Subcutaneous preadipocyte (primary cell): ENCODE measurements around the gene TP53TG5. TPM values are rescaled to one million over a fixed set of nuclear protein-coding genes. Genes with fewer than 3 reads are reported as not detected.

Experiments used
- small RNA-seq: library from RNA; depleted of rRNA; stranded (forward); fragments of <200 nt; gene quantifications from one replicate; pipeline ENCODE3, GENCODE V24; 2012
- total RNA-seq: library from RNA; depleted of rRNA; stranded (reverse); fragments of >200 nt; gene quantifications from 2 replicates; pipeline ENCODE4 v1.2.3, GENCODE V29; 2012

The TP53TG5 gene
- not detected in 2 replicates for total RNA-seq

GRCh38 chr20:45378191-45378590, at the start of gene TP53TG5:
TSS of gene TP53TG5 (minus strand) at chr20:45378325. CDS start at chr20:45378236, 89 bp downstream.

GRCh38 chr20:45415822-45416637, 37.9 kb upstream of the TP53TG5 start, which contains the start of gene PIGT:
TSS of gene PIGT (plus strand) at chr20:45416141. CDS start at chr20:45416157, 16 bp downstream.

GRCh38 chr20:45407783-45408645, 29.9 kb upstream of the TP53TG5 start, which contains the start of gene DBNDD2:
TSS of gene DBNDD2 (plus strand) at chr20:45408289. CDS start at chr20:45408468, 179 bp downstream.

GRCh38 chr20:45362804-45363610, 15.1 kb downstream of the TP53TG5 start, which contains the start of gene SYS1:
TSS of gene SYS1 (plus strand) at chr20:45363156. CDS start at chr20:45363532, 376 bp downstream.

GRCh38 chr20:45347936-45348778, 30.0 kb downstream of the TP53TG5 start, which contains the start of gene SDC4:
TSS of gene SDC4 (minus strand) at chr20:45348424. CDS start at chr20:45348384, 40 bp downstream.

Small RNAs within 50 kb of the gene (small RNA-seq; reads per million reads assigned to genes)
- gene MIR6812 = not detected

Other genes starting within 250 kb of the TP53TG5 start
- gene PI3, start 203.4 kb downstream of the TP53TG5 start, total RNA-seq = not detected in 2 replicates
- not detected in 2 replicates for gene SEMG1, start 171.3 kb downstream of the TP53TG5 start, total RNA-seq
- not detected in 2 replicates for gene SEMG2, start 157.0 kb downstream of the TP53TG5 start, total RNA-seq
- gene SLPI, start 123.8 kb downstream of the TP53TG5 start, total RNA-seq = not detected in 2 replicates
- gene RBPJL, start 71.5 kb downstream of the TP53TG5 start, total RNA-seq = not detected in 2 replicates
- under 0.01 TPM in 1 of 2 replicates, not detected in the other for gene MATN4, start 70.0 kb downstream of the TP53TG5 start, total RNA-seq
- 65.4 and 65.5 TPM in 2 replicates for gene SDC4, start 29.9 kb downstream of the TP53TG5 start, total RNA-seq
- gene SYS1, start 15.2 kb downstream of the TP53TG5 start, total RNA-seq = 18.0 and 19.5 TPM in 2 replicates
- gene DBNDD2, start 30.0 kb upstream of the TP53TG5 start, total RNA-seq = 0.59 and 1.8 TPM in 2 replicates
- 30.9 and 45.6 TPM in 2 replicates for gene PIGT, start 37.8 kb upstream of the TP53TG5 start, total RNA-seq
- not detected in 2 replicates for gene WFDC2, start 91.4 kb upstream of the TP53TG5 start, total RNA-seq
- not detected in 2 replicates for gene SPINT3, start 137.3 kb upstream of the TP53TG5 start, total RNA-seq
- gene WFDC6, start 161.2 kb upstream of the TP53TG5 start, total RNA-seq = not detected in 2 replicates
- not detected in 2 replicates for gene EPPIN, start 169.1 kb upstream of the TP53TG5 start, total RNA-seq
- not detected in 2 replicates for gene WFDC8, start 201.0 kb upstream of the TP53TG5 start, total RNA-seq